Right cardiac atrium (tissue), 5 donors: ENCODE measurements around the gene WBP1L. TPM values are rescaled to one million over a fixed set of nuclear protein-coding genes. Genes with fewer than 3 reads are reported as not detected.
A peak's percentile ranks its signal among the peaks of the same experiment; 100 is the strongest.

Source experiments
- ATAC-seq, 2 donors: fragments of 200-7000 bp; cut with Tn5 transposase; one replicate each; pipeline versions ENCODE4 v1.8.0 to v1.9.1; 2020; ENCODE audit warnings: moderate library complexity in 2 of 2, mild to moderate bottlenecking in 1 of 2
- DNase-seq, 3 donors: peaks; one replicate each; pipeline ENCODE4 v3.0.0-alpha.2; 2020
- H3K27ac ChIP-seq: one replicate; pipeline ENCODE4 v1.5.1; 2013; ENCODE audit warnings: mild to moderate bottlenecking, low read length, control low read depth, moderate library complexity
- H3K27me3 ChIP-seq: one replicate; pipeline ENCODE4 v1.6.1; 2013; ENCODE audit not compliant: control insufficient read depth, insufficient read depth
- H3K4me1 ChIP-seq: one replicate; pipeline ENCODE4 v1.6.1; 2013; ENCODE audit warnings: low read length; ENCODE audit not compliant: control insufficient read depth, insufficient read depth
- H3K4me3 ChIP-seq: one replicate; pipeline ENCODE4 v1.5.1; 2013; ENCODE audit warnings: low read length, control low read depth
- H3K9me3 ChIP-seq: one replicate; pipeline ENCODE4 v1.6.1; 2013; ENCODE audit warnings: low read length; ENCODE audit not compliant: control insufficient read depth
- WGBS: extraction: QIAGEN DNeasy Blood & Tissue Kit; methylation state at CpG from one replicate; pipeline ENCODE4 v1.1.7; 2013; 5-methylcytosine and 5-hydroxymethylcytosine counted together
- intact Hi-C, 4 donors: fragments of 100-400 bp; cut with DNase I; formaldehyde crosslinking; loops; one replicate each; pipeline versions ENCODE4 v1.11.0 to v1.14.0; 2022 to 2023
- polyA plus RNA-seq: library from polyadenylated mRNA; stranded (reverse); fragments of 200-250 nt; gene quantifications from one replicate; pipeline ENCODE4 v1.2.3, GENCODE V29; 2013
- total RNA-seq, 4 donors: library from RNA; stranded (reverse); fragmentation: NEBNext Ultra II Directional; extraction: Animal tissue kit (Norgen Biotek cat#: 25700); gene quantifications; one replicate each; pipeline ENCODE4 v1.2.1, GENCODE V29; 2021
- donor health status: healthy with polysubstance abuse.
- donor health status: DM: no; HTN: yes; CAD: no.
- donor health status: DM: no; HTN: no; CAD: no.
- donor health status: DM: no; HTN: yes; CAD: no; lungs with severe emphysema.
- donor health status: DM: yes; HTN: yes; CAD: no.

The WBP1L gene
- total and polyA plus RNA-seq, 5 donors, result 19.1 to 50.5 (median 36.9) TPM

GRCh38 chr10:102759497-102760210, 15.9 kb downstream of the WBP1L start:
- ATAC-seq (no peak), DNase-seq (no peak)
- H3K27me3 ChIP-seq, result no peaks in the 10 kb centered on the region
- intact Hi-C loops, result loop anchor here in 1 of 4 donors (10.0 kb wide), 1 partner anchor 45 kb away; no protein-coding TSS in a partner anchor
- 81% methylated on average over 3 of the region's 3 CpGs for WGBS
- no peak overlapping the region for H3K27ac ChIP-seq
- H3K4me1 ChIP-seq, result peaks cover 13% of the 10 kb centered on the region
- H3K9me3 ChIP-seq, result no peaks in the 10 kb centered on the region
- H3K4me3 ChIP-seq, result no peak overlapping the region

- Histone ChIP-seq H3K4me3 (no peak overlapping the region), H3K27me3 (no peaks in the 10 kb centered on the region), H3K27ac (no peak overlapping the region), H3K9me3 (no peaks in the 10 kb centered on the region), H3K4me1 (peaks cover 13% of the 10 kb centered on the region)
- DNase-seq (no peak), ATAC-seq (no peak)
- 94% methylated on average over 4 of the region's 4 CpGs for WGBS
- intact Hi-C loops, result no loop called here
Observed at GRCh38 chr10:102761981-102762380, 18.2 kb downstream of the WBP1L start.

- DNase-seq (no peak), ATAC-seq (peak; percentile 5 to 41)
- Histone ChIP-seq H3K4me3 (no peak overlapping the region), H3K9me3 (no peaks in the 10 kb centered on the region), H3K4me1 (peaks cover 15% of the 10 kb centered on the region), H3K27me3 (no peaks in the 10 kb centered on the region), H3K27ac (peak overlapping the region; percentile 13)
- intact Hi-C loops, result no loop called here
- 63% methylated on average over 7 of the region's 7 CpGs for WGBS
Observed at GRCh38 chr10:102762401-102763015, 18.8 kb downstream of the WBP1L start.

GRCh38 chr10:102763037-102763607, 19.4 kb downstream of the WBP1L start:
- Histone ChIP-seq H3K27ac (peak overlapping the region; percentile 19), H3K9me3 (no peaks in the 10 kb centered on the region), H3K4me3 (no peak overlapping the region), H3K4me1 (peaks cover 15% of the 10 kb centered on the region), H3K27me3 (no peaks in the 10 kb centered on the region)
- ATAC-seq, result peak; percentile 39 to 58
- DNase-seq, result peak in 2 of 3 donors; percentile 40 to 50
- 62% methylated on average over 7 of the region's 7 CpGs for WGBS
- intact Hi-C loops, result no loop called here

GRCh38 chr10:102764470-102765161, 20.9 kb downstream of the WBP1L start:
- ATAC-seq (no peak), DNase-seq (peak in 1 of 3 donors; percentile 27)
- peaks cover 15% of the 10 kb centered on the region for H3K4me1 ChIP-seq
- no peak overlapping the region for H3K27ac ChIP-seq
- no peaks in the 10 kb centered on the region for H3K27me3 ChIP-seq
- WGBS, result 70% methylated on average over 6 of the region's 6 CpGs
- H3K9me3 ChIP-seq, result no peaks in the 10 kb centered on the region
- H3K4me3 ChIP-seq, result no peak overlapping the region
- intact Hi-C loops, result no loop called here

- ATAC-seq, result no peak
- DNase-seq, result peak in 1 of 3 donors; percentile 19
- WGBS, result 79% methylated on average over 7 of the region's 7 CpGs
- intact Hi-C loops, result no loop called here
- Histone ChIP-seq H3K4me1 (peaks cover 15% of the 10 kb centered on the region), H3K27ac (no peak overlapping the region), H3K4me3 (no peak overlapping the region), H3K9me3 (no peaks in the 10 kb centered on the region), H3K27me3 (no peaks in the 10 kb centered on the region)
Observed at GRCh38 chr10:102765336-102765735, 21.6 kb downstream of the WBP1L start.

GRCh38 chr10:102767428-102768160, 23.8 kb downstream of the WBP1L start:
- Histone ChIP-seq H3K27ac (no peak overlapping the region), H3K27me3 (no peaks in the 10 kb centered on the region), H3K9me3 (no peaks in the 10 kb centered on the region), H3K4me3 (no peak overlapping the region), H3K4me1 (peaks cover 15% of the 10 kb centered on the region)
- intact Hi-C loops, result no loop called here
- WGBS, result 89% methylated on average over 9 of the region's 9 CpGs
- no peak for DNase-seq
- no peak for ATAC-seq

GRCh38 chr10:102769375-102770107, 25.8 kb downstream of the WBP1L start:
- ATAC-seq, result no peak
- intact Hi-C loops, result no loop called here
- H3K27ac ChIP-seq, result no peak overlapping the region
- no peaks in the 10 kb centered on the region for H3K27me3 ChIP-seq
- no peak overlapping the region for H3K4me3 ChIP-seq
- 67% methylated on average over 7 of the region's 7 CpGs for WGBS
- no peak for DNase-seq
- H3K4me1 ChIP-seq, result peaks cover 16% of the 10 kb centered on the region
- H3K9me3 ChIP-seq, result no peaks in the 10 kb centered on the region

GRCh38 chr10:102770108-102770482, 26.3 kb downstream of the WBP1L start:
- 56% methylated on average over 3 of the region's 3 CpGs for WGBS
- H3K4me1 ChIP-seq, result peaks cover 19% of the 10 kb centered on the region
- intact Hi-C loops, result no loop called here

GRCh38 chr10:102770792-102771191, 27.0 kb downstream of the WBP1L start:
- intact Hi-C loops, result no loop called here
- 62% methylated on average over 1 of the region's 1 CpG for WGBS
- H3K4me1 ChIP-seq, result peaks cover 26% of the 10 kb centered on the region
- no peak overlapping the region for H3K4me3 ChIP-seq
- no peak for ATAC-seq
- no peaks in the 10 kb centered on the region for H3K9me3 ChIP-seq
- H3K27me3 ChIP-seq, result no peaks in the 10 kb centered on the region
- H3K27ac ChIP-seq, result peak overlapping the region; percentile 59
- DNase-seq, result no peak

More at GRCh38 chr10:102770108-102770482, 26.3 kb downstream of the WBP1L start:
- H3K4me3 ChIP-seq, result no peak overlapping the region
- H3K27me3 ChIP-seq, result no peaks in the 10 kb centered on the region
- H3K27ac ChIP-seq, result peak overlapping the region; percentile 59
- no peaks in the 10 kb centered on the region for H3K9me3 ChIP-seq
- ATAC-seq (no peak), DNase-seq (no peak)
